Neural progenitor cell (in vitro differentiated cells): ENCODE results near the gene ZAR1.

Source experiments
- CTCF ChIP-seq: fragments of 200-600 bp; sonication (generic); IDR thresholded peaks from 2 replicates; pipeline ENCODE4 v1.5.1; 2017; ENCODE audit warnings: antibody characterized with exemption, mild to moderate bottlenecking
- EZH2 ChIP-seq: fragments of 200-600 bp; sonication (generic); IDR thresholded peaks from 2 replicates; pipeline ENCODE4 v1.6.1; 2017; ENCODE audit warnings: antibody characterized with exemption, mild to moderate bottlenecking, moderate library complexity
- EZH2phosphoT487 ChIP-seq: fragments of 200-600 bp; sonication (generic); IDR thresholded peaks from 2 replicates; pipeline ENCODE4 v1.6.1; 2017; ENCODE audit warnings: antibody characterized with exemption

- no peak for TF ChIP-seq EZH2
- TF ChIP-seq CTCF, result no peak
- TF ChIP-seq EZH2phosphoT487, result no peak
Measured at GRCh38 chr4:48478273-48478672, 11.8 kb upstream of the ZAR1 start.
